Measurements from ENCODE around the gene CASP2.

The CASP2 gene

DNA sequence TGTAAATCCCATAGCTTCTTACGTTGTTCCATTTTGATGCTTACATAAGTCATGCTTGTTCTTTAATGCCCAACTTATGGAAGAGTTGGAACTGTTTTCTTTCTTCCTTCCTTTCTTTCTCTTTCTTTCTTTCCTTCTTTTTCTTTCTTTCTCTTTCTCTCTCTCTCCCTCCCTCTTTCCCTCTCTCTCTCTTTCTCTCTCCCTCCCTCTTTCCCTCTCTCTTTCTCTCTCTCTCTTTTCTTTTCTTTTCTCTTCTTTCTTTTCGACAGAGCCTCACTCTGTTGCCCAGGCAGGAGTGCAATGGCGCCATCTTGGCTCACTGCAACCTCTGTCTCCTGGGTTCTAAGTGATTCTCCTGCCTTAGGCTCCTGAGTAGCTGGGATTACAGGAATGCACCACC is 55.4 kb downstream of the CASP2 start:
- DNase-seq = no peak

DNA sequence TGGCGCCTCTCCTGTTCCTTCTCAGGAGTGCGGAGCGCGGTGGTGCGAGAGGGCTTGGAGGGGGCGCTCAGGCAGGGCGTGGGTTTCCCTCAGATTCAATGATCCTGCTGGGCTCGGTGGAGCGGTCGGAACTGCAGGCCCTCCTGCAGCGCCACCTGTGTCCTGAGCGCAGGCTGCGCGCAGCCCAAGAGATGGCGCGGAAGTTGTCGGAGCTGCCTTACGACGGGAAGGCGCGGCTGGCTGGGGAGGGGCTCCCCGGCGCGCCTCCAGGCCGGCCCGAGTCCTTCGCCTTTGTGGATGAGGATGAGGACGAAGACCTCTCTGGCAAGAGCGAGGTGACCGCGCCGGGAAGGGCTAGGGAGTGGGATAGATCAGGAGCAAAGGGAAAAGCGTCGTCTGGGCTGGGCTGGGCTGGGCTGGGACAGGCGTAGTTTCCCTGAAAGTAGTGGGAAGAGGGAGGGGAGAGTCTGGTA is 57.3 kb downstream of the CASP2 start:
- DNase-seq = peak; percentile 5

DNA sequence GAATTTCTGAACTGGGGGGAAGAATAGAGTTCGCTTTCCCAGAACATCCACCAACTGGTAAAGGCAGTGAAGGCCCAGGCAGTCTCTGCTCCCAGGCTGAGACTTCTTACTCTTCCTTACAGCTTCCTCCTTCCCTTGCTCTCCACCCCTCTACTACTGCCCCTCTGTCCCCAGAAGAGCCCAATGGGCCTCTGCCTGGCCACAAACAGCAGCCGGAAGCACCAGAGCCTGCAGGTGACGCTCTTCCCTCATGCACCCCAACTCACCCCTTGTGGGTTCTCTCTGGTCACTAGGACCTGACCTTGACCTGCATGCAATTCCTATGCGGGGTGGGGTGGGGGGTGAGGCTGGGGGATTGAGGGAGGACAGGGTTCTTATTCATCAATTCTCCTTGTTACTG is 57.9 kb downstream of the CASP2 start:
- DNase-seq = no peak

DNA sequence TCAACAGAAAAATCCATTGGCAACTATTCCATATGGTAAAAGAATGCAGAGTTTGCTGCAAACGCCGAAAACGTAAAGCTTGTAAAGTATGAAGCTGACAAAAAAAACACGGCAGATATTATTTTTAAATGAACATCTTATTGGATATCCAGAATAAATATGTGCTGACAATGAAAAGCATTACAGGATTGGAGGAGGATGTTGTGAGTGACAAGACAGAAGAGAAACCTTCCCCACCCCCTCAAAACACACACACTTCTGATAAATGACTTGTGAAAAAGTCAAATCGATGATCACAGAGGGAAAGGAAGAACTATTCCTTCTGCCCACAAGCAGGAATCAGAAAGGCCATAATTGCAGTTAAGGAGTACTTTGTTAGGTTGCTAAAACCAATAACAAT is 59.8 kb downstream of the CASP2 start:
- DNase-seq = no peak

DNA sequence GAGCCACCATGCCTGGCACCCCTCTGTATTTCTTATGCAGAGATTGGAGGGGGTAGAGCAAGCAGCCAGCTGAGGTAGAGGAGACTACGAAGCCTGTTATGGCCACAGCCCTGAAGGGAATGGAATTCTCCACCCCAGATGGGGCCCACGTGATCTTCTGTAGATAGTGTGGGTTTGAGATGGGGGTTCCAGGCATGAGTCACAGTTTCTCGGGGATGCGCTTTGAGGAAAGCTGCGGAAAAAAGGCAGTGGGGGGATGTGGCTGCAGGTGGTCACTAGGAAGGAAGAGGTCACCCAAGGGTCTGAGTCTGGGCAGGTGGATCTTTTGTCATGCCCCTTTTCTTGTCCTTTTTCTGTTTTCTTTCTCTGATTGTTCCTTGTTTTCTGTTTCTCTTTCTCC is 62.9 kb downstream of the CASP2 start:
- no peak for DNase-seq

DNA sequence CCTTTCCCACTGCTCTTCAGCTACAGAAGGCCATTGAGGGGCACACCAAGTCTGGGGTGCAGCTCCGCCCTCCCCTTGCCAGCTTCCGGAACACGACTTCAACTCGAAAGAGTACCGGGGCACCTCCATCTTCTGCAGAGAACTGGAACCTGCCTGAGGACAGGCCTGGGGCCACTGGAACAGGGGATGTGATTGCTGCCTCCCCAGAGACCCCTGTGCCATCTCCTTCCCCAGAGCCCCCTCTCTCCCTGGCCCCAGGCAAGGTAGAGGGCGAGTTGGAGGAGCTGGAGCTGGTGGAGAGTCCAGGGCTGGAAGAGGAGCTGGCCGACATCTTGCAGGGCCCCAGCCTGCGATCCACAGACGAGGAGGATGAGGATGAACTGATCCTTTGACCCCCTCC is 63.4 kb downstream of the CASP2 start:
- no peak for DNase-seq

DNA sequence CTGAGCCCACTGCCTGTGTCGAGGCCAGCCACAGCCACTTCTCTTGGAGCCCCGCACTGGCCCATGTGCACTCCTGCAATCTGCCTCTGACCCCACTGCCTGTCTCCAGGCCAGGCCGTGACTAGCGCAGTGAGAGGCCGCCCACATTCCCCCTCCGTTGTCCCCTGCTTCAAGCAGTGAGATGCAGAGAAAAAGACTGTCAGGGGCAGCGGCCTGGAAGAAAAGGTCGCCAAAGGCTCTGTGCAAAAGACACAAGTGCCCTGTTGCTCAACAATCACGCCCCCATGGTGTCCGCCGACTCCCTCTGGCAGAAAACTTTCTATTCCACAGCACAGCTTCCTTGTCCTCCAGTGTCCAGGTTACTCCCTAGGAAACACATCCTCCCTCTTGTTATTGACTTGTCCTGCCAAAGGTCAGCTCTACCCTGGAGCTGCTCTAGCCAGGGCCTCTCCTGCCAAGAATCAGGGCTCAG is 64.4 kb downstream of the CASP2 start:
- DNase-seq = peak; percentile 45

DNA sequence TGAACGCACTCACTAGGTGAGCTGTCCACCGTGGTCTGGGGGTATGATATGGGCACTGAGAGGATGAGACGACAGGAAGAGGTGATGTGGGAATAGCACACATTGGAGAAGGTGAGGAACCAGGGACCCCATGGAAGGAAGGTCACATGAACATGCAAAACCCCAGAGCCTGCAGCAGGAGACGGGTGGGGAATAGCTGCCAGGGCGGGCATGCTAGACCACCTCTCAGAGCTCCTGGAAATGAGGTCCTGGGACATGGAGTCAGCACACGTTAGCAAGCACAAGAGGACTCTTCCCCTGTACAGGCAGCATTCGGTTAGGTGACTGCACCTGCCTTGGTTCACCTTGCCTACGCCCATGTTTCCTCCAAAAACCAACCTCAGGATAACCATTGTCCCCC is 66.2 kb downstream of the CASP2 start:
- no peak for DNase-seq

DNA sequence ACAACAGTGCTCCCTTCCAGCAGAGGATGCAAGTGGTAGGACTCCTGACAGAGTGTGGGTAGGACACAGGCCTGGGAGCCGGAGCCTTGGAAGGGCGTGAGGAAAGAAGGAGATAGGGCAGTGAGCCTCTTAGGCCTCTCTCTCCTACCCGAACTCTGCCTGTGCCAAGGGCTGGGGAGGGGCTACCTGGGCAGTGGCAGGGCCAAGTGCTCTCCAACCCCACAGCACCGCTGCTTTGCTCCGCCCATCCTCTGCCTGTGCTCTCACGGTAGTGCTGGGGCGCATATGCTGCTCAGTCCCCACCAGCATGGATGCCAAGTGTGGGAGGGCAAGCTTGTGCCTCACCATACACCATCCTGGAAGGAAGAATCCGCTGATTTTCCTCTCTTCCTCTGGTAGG is 66.8 kb downstream of the CASP2 start:
- no peak for DNase-seq

DNA sequence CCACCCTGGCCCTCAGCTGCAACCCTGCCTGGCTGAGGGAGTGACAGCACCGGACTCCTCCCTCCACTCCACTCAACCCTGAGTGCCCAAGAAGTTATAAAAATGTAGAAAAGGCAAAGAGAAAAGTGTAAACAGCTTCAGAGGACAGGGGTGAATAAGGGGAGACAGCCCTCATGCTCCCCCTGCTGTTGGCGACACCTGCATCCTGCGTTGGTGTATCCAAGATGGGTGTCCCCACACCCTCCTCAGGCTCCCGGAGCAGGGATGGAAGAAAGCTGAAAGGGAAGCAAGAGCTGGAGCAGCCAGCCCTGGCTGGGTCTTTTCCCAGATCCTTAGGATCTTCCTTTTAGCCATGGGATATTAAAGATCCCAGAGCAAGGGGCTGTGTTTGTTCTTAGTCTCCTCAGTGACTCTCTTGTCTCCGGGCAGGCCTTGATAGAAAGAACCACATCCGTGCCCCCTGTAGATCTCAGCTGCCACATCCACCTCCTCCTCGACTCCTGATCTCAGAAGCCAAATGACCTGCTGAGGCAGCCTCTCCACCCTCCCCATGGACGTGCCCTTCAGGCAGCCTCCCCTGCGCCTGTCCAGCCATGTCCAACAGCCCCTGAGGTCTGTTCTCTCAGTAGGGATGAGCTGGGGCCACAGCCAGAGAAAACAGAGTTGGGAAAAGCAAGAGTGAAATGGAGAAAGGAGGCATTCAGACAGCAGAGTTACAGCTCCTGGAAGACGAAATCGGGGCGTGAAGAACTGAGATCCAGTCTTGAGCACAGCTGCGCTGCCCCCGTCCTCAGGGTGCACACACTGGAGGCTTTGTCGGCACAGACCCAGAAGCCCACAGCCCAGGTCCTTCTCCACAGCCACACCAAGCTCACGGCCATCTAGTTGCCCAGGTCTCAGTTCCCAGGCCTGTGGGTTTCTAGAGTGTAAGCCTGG is 67.6 kb downstream of the CASP2 start:
- DNase-seq = no peak

DNA sequence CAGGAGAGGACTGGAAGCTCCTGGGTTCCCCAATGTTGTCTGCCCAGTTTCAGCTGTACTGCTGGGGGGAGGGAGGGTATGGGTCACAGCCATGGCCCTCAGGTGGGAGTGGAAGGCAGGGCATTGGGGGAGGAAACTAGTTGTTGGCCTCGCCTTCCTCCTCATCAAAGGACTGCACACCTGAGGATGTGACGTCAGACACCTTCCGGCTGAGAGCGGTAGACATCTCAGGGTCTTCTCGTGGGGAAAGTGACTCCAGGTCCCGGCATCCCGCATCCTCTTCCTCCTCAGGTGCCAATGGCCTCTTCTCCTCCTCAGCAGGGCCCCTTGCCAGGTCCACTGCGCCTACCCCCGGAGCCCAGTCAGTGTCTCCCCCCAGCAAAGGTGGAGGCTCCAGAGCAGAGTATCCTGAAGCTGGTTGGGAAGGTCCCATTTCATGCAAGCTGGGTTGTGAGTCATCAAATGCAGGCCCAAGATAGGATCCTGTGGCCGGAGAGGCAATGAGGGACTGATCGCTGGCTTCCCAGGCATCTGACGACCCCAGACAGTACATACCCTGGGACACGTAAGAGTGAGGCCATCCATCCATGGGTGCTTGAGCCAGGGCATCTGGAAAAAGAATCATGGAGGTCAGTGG is 68.4 kb downstream of the CASP2 start:
- DNase-seq = no peak
